Panc1 (cell line): Measurements from ENCODE around the gene CIDEA. TPM values are rescaled to one million over a fixed set of nuclear protein-coding genes. Genes with fewer than 3 reads are reported as not detected.
"Not testable (repeated sequence)": the region's sequence is repeated elsewhere in the genome, so short reads cannot be mapped to it uniquely, and the experiment has no call there.

Experiments
- ATAC-seq: fragments of 200-7000 bp; cut with Tn5 transposase; 2 replicates; pipeline ENCODE4 v1.9.1; 2020; ENCODE audit warnings: mild to moderate bottlenecking, moderate library complexity
- Bru-seq: library from RNA; stranded (reverse); fragments of 400-500 nt; gene quantifications from one replicate; lab custom pipeline; 2021; lab: Mats Ljungman, UMichigan
- BruChase-seq, 2 experiments: library from RNA; stranded (reverse); fragments of 400-500 nt; gene quantifications; one replicate each; lab custom pipeline; 2021; lab: Mats Ljungman, UMichigan
- BruUV-seq: library from RNA; stranded (reverse); fragments of 400-500 nt; replicated peaks from 2 replicates; lab custom pipeline; 2021; lab: Mats Ljungman, UMichigan
- CTCF ChIA-PET: fragments of 300-600 bp; sonication (Branson Sonifier 250); formaldehyde crosslinking; loops from one replicate; lab custom pipeline; 2022; ENCODE audit warnings: antibody characterized with exemption; lab: Charles Lee
- POLR2A ChIA-PET: fragments of 300-600 bp; sonication (Branson Sonifier 250); formaldehyde crosslinking; loops from one replicate; lab custom pipeline; 2022; ENCODE audit warnings: antibody characterized with exemption; lab: Charles Lee
- DNase-seq: peaks from one replicate; pipeline ENCODE4 v3.0.0-alpha.2; 2010; ENCODE audit warnings: low read depth, low spot score
- H3K27ac ChIP-seq: 2 replicates; pipeline ENCODE4 v1.5.1; 2011; ENCODE audit warnings: mild to moderate bottlenecking, low read length, inconsistent platforms
- H3K27me3 ChIP-seq: fragments of 200-500 bp; sonication (Bioruptor generic); 2 replicates; pipeline ENCODE4 v1.6.0; 2014; ENCODE audit warnings: low read length, inconsistent platforms; ENCODE audit not compliant: control insufficient read depth, insufficient read depth
- H3K36me3 ChIP-seq: fragments of 200-500 bp; sonication (Bioruptor generic); 2 replicates; pipeline ENCODE4 v1.5.1; 2014; ENCODE audit warnings: inconsistent platforms, mild to moderate bottlenecking, low read length, moderate library complexity; ENCODE audit not compliant: control insufficient read depth, insufficient read depth
- H3K4me1 ChIP-seq: 2 replicates; pipeline ENCODE4 v1.5.1; 2011; ENCODE audit warnings: inconsistent platforms, mild to moderate bottlenecking, low read length, moderate library complexity; ENCODE audit not compliant: control insufficient read depth, insufficient read depth
- H3K4me3 ChIP-seq, 2 experiments: 2 replicates each; pipeline ENCODE4 v1.5.1; 2011 to 2012; ENCODE audit warnings: low read depth in 2 of 2, low read length in 2 of 2, mild to moderate bottlenecking in 2 of 2, inconsistent platforms in 1 of 2, moderate library complexity in 1 of 2
- H3K9me3 ChIP-seq: fragments of 200-500 bp; sonication (Bioruptor generic); 2 replicates; pipeline ENCODE4 v1.5.1; 2014; ENCODE audit warnings: low read depth, mild to moderate bottlenecking, inconsistent platforms, low read length, moderate library complexity; ENCODE audit not compliant: control insufficient read depth, insufficient read depth
- CTCF ChIP-seq: fragments of 450-650 bp; IDR thresholded peaks from 2 replicates; pipeline ENCODE4 v1.5.1; 2017; ENCODE audit warnings: mild to moderate bottlenecking
- POLR2AphosphoS5 ChIP-seq: IDR thresholded peaks from 2 replicates; pipeline ENCODE4 v1.6.1; 2012; ENCODE audit warnings: mild to moderate bottlenecking, low read depth, low read length, moderate library complexity
- REST ChIP-seq, 2 experiments: IDR thresholded peaks; 2 replicates each; pipeline ENCODE4 v1.6.1; 2011 to 2012; ENCODE audit warnings: low read depth in 2 of 2, control low read depth in 1 of 2, low read length in 1 of 2, mild to moderate bottlenecking in 1 of 2, moderate library complexity in 1 of 2; ENCODE audit not compliant: insufficient read depth in 1 of 2
- in situ Hi-C: cut with HindIII; loops from 2 replicates; pipeline ENCODE4 v1.10.0; 2016; ENCODE audit warnings: low sequenced_read_pairs, low pct_unique_long_range_greater_than_20kb
- intact Hi-C: fragments of 100-400 bp; cut with micrococcal nuclease; formaldehyde crosslinking; loops from one replicate; pipeline ENCODE4 v1.10.0; 2022; ENCODE audit not compliant: unreplicated experiment
- long read RNA-seq: library from polyadenylated mRNA; unstranded; transcript quantifications from one replicate; pipeline ENCODE4 v2.0.0, GENCODE V29; 2021; ENCODE audit not compliant: unreplicated experiment
- polyA plus RNA-seq: library from polyadenylated mRNA; unstranded; fragments of >200 nt; gene quantifications from one replicate; pipeline ENCODE4 v1.2.1, GENCODE V29; 2012; ENCODE audit warnings: missing spikeins; ENCODE audit not compliant: insufficient read length
- total RNA-seq: library from RNA; stranded (reverse); gene quantifications from one replicate; pipeline ENCODE4 v1.2.1, GENCODE V29; 2021; ENCODE audit not compliant: unreplicated experiment

The CIDEA gene
- total RNA-seq (not detected), Bru-seq, nascent RNA (not detected), BruChase-seq, experiment 1, labeled RNA remaining after a 2-hour chase (percentile 4 among the genes with signal in this experiment), BruChase-seq, experiment 2, labeled RNA remaining after a 6-hour chase (percentile 4 among the genes with signal in this experiment)
- not detected for polyA plus RNA-seq
- long read RNA-seq, result 0 reads

- in situ Hi-C loops, result no loop called here
- H3K4me1 ChIP-seq, result no peaks in the 10 kb centered on the region
- ChIA-PET POLR2A (no interaction called here), CTCF (no interaction called here)
- no peaks in the 10 kb centered on the region for H3K36me3 ChIP-seq
- ATAC-seq (peak; percentile 61), DNase-seq (no peak)
- H3K27ac ChIP-seq, result no peak within 1 kb of the TSS
- no TSS peak for BruUV-seq
- H3K27me3 ChIP-seq, result no peaks in the 10 kb centered on the region; the same call in 1 of the 2 replicates
- TF ChIP-seq REST (IDR thresholded peaks at IDR 0.05; ENCODE audit: insufficient read depth in 1 of 2, low read depth in 2 of 2, low read length in 1 of 2), result no peak
- TF ChIP-seq CTCF, result no peak
- TF ChIP-seq POLR2AphosphoS5, result no peak
- H3K9me3 ChIP-seq, result no peaks in the 10 kb centered on the region
- H3K4me3 ChIP-seq, result peak within 1 kb of the TSS in 1 of 2 experiments; percentile 14; a peak in 1 of 4 replicates
- intact Hi-C loops, result no loop called here
Observed at GRCh38 chr18:12254136-12254819, at the start of gene CIDEA. TSS of gene CIDEA (plus strand) at chr18:12254361. CDS start at chr18:12254384, 23 bp downstream.

GRCh38 chr18:12208296-12209153 lies 45.6 kb upstream of the CIDEA start:
- intact Hi-C loops, H3K4me1 ChIP-seq, ATAC-seq, BruUV-seq, POLR2A ChIA-PET, H3K27ac ChIP-seq, H3K36me3 ChIP-seq, in situ Hi-C loops, CTCF ChIA-PET, DNase-seq, H3K27me3 ChIP-seq, H3K9me3 ChIP-seq: not testable (repeated sequence)
- peak overlapping the region in 1 of 2 experiments; percentile 16; a peak in 1 of 4 replicates for H3K4me3 ChIP-seq

- H3K27me3 ChIP-seq, ATAC-seq, POLR2A ChIA-PET, in situ Hi-C loops, H3K4me1 ChIP-seq, H3K36me3 ChIP-seq, H3K27ac ChIP-seq, H3K4me3 ChIP-seq, CTCF ChIA-PET, H3K9me3 ChIP-seq, intact Hi-C loops, DNase-seq, BruUV-seq: not testable (repeated sequence)
Observed at GRCh38 chr18:12212308-12212707, 41.9 kb upstream of the CIDEA start.

- CTCF ChIA-PET, intact Hi-C loops, BruUV-seq, H3K9me3 ChIP-seq, POLR2A ChIA-PET, in situ Hi-C loops, ATAC-seq, H3K27me3 ChIP-seq, H3K4me3 ChIP-seq, H3K27ac ChIP-seq, H3K4me1 ChIP-seq, DNase-seq, H3K36me3 ChIP-seq: not testable (repeated sequence)
Observed at GRCh38 chr18:12214296-12215005, 39.7 kb upstream of the CIDEA start.
